Activated gamma-delta T cell (primary cell): ENCODE measurements around the gene ADCYAP1R1.

Experiments
- DNase-seq: peaks from one replicate; lab custom pipeline; 2025; lab: John Stamatoyannopoulos, UW

The ADCYAP1R1 gene

DNA sequence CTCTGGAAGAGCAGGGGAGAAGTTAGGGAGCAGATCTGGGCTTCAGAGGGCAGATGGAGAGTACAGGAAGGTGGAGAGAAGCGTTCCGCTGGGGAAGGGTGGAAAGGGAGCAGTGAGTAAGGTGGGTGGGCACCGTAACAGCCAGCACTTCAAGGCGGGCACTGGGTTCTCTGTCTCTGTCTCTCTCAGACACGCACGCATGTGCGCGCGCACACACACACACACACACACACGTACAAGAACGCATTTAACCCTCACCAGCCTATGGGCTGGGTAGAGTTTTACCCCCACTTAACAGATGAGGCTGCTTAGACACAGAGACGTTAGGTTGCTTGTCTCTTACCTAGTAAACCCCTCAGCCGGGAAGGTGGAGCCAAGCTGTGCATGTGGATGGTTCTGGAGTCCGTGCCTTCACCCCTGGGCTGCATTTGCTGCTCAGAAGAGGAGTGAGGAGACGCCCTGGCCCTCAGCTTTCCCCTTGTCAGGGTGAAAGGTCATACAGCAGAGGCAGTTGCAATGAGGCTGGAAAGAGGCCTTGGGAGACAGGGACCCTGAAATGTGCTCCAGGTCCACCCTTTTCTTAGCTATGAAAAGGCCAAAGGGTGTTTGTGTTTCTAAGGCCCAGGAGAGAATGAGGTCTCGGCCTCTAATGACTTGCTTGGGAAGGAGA, 16.0 kb downstream of the ADCYAP1R1 start:
- DNase-seq = no peak

DNA sequence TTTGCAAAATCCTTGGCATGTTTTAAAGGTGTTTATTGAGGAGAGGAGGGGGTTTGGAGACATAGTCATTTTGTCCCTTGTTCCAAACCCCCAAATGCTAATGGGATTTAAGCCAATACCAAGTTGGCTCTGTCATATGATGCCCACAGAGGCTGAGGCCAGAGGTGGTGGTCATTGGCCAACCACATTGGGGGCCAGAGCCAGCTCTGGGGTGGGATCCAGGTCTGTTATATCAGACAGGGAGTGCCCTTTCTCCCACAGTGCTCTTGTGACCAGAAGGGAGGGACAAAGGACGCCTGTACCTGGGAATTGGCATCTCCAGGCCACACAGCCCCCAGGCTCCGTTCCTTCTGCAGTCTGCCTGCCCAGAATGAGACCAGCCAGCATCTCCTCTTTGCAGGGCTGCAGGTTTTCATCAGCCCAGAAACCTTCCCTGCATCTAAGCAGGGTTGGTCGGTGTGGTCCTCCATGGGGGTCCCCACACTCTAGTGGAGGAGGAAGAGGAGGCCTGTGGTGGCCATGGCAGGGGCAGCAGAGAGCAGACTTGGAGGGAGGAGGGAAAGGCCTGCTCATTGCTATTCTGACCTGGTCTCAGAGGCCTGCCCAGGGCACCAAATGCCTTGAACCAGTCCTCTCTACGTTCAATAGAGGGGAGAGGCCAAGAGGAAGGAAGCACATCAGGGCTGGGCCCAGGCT, 17.9 kb downstream of the ADCYAP1R1 start:
- DNase-seq = no peak

DNA sequence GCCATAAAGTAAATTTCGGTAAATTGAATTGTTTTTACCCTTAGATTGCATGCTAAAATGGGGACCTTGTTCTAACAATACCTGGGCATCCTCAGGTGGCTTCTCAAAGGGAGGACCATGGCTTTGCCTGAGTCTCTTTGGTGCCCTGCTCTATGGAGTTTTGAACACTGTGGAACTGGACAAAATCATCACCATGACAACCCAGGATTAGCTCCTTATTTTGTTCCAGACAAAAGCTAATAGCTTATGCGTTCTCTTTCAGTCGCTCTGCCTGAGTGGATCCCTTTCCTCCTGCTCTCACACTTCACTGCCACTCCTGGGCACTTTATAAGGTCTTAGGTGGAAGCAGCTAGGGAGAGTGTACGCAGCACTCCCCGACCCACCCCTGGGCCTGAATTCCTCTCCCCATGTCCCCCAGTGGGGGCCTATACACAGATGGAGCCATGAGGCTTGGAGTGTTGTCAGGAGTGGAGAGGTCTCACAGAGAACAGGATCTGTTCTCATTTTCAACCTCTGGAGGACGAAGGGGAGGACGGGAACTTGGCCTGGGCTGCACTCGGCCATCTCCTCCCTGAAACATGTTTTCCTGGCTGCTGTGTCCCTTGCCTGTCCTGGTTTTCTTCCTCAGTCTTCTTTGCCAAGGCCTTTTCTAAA, 19.0 kb downstream of the ADCYAP1R1 start:
- DNase-seq = no peak

DNA sequence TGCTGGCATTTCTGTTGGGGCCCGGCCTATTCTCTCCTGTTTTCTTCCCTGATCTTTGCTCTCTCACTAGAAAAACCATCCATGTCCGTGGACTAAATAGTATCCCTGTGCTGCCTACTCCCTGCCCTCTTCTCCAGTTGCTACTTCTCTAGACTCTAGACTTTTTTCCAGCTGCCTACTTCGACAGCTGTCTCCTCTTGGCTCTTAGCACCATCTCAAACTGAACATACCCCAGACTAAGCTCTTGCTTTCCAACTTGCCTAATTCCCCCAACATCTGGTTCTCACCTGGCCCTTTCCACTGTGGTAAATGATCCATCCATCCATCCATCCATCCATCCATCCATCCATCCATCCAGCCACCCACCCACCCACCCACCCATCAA, 19.5 kb downstream of the ADCYAP1R1 start:
- no peak for DNase-seq

DNA sequence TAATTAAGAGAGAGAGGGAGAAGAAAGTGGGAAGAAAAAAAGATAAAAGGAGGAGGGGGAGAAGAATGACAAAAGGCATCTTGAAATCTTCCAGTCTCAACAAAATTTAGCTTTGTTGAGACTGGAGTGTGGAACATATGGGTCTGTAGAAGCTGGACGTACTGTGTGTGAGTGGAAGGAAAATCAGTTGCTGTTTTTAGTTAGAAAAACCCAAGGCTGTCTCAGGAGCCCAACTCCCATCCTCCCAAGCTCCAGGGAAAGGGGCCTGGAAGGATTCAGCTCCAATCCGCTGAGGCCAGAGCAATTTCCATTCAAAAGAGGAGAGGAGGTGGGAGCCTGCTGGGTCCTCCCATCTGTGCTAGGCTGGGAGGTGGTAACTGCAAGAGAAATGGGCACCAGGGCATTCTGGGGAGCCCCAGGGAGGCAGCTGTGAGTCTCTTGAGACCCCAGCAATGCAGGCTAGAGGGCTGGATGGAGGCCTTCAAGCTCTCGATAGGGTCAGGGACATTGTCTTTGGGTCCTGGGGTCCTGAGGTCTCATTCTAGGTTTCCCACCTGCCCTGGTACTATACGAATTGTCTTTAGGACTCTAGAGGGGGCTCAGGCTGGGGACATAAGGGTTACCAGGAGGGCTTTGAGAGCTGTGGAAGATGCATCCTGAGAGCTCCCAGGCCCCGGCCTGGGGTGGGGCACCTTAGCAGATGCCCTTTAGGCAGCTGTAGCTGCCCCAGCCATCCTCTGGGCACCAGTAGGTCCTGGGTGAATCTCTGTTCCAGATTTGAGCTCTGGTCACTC, 21.4 kb downstream of the ADCYAP1R1 start:
- DNase-seq = no peak

DNA sequence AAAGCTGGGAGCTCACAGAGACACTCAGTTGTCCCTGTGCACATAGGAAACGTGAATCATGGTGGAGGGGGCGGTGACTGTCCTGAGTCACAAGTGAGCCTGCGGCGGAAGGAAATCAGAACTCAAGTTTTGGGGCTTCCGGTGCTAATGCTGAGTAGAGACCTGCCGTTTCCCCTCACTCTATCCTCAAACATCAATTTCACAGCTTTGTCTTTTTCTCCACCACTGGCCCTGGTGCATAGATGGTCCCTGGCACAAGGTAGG, 21.9 kb downstream of the ADCYAP1R1 start:
- no peak for DNase-seq

DNA sequence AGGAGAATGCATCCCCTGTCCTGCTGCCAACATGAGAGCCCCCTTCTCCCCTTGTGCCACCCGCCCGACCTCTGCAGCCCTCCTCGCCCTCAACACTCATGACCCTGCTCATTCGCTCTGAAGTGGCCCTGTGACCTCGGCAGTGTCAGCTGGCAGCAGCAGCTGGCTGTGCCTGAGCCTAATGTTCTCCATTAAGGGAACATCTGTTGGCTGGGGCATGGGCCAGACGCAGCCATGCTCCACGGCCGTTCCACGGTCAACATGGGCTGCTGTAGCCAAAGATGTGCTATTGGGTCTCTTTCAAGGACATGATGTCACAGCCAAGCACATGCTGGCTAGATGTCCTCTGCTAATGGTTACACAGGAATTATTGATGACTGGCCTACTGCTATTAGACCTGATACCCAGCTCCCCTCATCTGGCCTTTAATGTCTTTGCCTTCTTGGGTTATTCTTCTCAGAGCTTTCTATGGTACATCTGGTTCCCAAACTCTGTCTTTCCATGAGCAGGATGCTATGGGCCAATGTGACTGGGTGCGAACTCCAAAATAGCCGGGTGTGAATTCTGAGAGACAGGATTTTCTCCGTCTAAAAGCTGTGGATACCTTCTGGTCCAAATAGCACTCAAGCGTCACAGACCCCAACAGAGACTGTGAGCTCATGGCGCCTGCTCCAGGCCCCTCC, 22.4 kb downstream of the ADCYAP1R1 start:
- DNase-seq = no peak

DNA sequence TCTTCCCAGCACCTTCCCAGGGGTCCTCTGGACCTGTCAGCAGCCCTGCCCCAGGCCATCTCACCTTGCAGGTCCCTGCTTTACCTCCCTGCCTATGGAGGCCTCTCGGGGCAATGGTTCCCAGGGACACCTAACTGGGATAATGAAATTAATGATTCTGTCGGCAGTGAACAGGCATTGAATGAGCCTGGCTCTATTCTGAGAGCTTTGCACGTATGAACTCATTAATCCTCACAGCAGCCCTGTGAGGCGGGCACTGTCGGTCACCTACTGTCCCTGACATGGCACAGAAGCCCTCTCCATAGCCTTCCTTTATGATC, 22.9 kb downstream of the ADCYAP1R1 start:
- no peak for DNase-seq

DNA sequence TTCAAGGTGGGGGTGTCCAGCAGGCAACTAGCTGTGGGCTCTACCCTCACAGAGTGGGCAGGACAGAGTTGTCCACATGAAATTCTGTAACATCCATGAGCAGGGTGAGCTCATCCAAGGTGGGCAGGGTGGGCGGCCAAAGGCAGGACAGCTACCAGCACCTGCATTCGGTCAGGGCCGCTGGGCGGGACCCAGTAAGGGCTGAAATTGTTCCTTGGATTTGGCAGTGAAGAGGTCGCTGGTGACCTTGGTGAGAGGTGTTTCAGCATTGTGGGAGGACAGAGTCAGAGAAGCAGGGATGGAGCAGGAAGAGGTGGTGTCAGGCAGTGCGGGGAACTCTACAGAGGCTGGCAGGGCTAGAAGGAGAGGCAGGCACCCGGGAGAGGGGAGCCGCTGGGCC, 23.9 kb downstream of the ADCYAP1R1 start:
- no peak for DNase-seq

DNA sequence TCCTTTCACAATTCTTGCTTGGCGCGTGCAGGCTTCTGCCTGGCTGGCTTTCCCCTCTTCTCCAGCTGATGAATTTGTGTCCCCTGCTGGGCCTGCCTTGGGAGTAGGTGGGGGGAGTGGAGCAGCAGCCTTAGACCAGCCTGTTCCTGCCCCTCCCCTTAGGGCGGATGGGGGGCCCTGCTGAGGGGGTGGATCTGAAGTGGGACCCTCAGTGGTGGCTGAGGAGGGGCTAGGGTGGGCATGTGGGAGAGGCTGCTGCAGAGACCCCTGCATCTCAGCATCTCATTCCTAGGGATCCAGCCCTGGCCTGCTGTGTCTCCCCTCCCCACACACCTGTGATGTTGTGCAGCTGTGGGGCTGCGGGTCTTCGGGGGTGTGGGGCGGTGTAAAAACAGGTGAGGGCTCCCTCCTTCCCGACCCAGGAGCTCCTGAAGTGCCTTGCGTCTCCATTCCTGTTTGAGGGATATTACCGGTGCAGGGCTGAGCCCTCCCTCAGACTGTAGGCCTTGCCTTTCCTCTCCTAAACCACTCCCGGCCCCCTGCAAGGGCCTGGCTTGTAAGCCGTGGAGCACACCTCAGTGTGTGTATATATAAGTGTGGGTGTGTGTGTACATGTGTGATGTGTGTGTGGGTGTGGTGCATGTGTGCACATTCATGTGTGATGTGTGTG, 24.7 kb downstream of the ADCYAP1R1 start:
- no peak for DNase-seq

DNA sequence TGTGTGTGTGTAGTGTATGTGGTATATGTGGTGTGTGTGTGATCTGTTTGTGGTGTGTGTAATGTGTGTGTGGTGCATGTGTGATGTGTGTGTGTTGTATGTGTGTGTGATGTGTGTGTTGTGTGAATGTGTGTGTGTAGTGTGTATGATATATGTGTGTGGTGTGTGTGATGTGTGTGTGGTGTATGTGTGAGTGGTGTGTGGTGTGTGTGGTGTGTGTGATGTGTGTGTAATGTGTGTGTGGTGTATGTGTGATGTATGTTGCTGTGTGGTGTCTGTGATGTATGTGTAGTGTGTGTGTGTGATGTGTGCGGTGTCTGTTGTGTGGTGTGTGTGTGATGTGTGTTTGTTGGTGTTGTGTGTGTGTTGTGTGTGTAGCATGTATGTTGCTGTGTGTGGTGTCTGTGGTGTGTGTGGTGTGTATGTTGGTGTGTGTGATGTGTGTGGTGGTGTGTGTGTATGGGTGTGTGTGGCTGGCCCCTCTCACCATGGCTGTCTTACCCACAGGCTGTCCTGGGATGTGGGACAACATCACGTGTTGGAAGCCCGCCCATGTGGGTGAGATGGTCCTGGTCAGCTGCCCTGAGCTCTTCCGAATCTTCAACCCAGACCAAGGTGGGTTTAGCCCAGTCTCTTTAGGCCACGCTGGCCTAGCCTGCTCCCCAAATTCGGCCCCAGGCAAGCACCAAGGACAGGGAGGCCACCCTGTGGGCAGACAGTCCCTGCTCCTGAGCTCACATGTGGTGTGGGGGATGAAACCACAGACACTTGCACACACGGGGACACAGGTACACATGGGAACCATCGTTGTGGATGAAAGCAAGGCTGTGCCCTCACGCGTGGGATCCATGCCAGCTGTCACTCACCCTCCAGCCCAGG, 25.6 kb downstream of the ADCYAP1R1 start:
- DNase-seq = no peak

DNA sequence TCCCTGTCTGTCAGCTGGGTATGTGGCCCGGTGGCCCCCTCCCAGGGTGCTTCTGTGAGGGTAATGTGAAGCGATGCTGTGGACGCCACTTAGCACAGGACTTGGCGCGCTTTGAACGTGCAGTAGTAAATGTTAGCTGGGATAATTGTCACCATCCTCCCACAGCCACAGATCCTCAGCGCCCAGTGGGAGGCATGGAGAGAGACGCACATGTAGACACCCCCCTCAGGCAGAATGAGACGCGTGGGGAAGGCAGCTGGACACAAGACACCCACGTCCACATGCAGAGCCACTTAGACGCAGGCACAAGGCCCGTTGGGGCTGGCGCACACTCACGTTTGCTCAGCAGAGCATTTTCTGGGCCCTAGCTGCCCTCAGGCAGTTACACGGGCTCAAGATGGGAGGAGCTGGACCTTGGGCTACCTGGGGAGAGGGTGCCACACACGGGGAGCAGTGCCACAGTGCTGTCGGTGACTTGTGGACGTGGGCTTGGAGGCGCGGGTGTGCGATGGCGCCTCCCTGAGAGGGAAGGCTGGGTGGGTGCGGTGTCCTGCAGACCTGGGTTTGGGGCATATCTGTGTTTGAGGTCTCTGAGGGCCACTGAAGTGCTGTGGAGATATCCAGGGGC, 26.4 kb downstream of the ADCYAP1R1 start:
- no peak for DNase-seq

DNA sequence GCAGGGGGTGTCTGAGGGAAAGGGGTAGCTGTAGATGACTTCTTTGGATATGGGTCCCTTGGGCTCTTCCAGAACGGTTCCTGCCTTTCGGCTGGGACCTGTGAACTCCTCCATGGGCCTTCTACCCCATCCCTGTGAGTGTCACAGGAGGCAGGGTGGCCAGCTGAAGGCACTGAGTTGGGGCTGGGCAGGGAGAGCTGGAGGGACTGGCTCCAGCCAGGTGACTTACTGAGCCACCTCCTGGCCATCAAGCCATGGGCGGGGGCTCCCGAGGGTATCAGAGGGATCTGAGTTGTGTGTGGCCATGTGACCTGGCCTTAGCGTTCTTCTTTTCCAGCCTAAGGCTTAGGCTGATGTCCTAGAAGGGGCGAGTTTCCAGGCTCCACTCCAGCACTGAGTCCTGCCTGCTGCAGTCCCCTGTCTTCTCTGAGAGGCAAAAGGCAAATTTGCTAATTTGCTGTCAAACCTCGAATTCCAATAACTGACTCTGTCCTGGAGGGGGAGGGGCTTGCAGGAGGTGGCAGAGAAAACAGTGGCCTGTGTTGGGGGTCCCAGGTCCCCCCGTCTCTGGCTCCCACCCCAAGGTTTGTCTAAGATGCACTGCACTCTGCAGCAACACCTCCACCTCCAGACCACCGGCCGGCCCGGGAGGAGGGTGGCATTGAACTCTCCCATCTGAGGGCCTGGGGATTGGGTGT, 27.2 kb downstream of the ADCYAP1R1 start:
- DNase-seq = no peak

DNA sequence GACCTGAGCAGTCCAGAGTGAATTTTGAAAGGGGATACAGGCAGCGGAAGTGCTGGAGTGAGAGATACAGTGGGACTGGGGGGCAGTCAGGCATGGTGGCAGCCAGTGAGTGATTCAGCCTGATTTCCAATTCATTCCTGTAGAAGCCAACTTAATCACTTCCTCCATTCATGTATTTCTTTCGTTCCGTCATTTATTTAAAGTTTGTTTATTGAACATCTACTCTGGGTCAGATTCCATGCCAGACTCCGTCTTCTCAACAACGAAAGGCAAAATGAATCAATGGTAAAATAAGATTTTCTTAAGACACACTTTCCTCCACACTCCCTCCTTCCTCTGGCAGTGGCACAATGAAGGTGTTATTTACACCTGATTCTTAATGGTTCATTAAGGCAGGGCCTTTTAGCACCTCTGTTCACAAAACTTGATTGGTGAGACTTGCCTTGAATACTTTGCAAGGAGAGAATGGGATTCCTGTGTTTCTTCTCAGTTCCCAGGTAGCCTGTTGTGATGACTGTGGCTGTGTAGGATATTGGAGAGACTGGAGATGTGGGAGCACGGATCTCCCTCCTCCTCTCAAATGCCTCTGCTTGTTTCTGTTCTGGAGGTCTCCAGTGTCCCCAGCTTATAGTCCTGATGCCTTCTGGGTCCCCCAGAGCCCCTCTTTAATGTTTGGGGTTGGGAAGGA, 27.9 kb downstream of the ADCYAP1R1 start:
- DNase-seq = no peak

DNA sequence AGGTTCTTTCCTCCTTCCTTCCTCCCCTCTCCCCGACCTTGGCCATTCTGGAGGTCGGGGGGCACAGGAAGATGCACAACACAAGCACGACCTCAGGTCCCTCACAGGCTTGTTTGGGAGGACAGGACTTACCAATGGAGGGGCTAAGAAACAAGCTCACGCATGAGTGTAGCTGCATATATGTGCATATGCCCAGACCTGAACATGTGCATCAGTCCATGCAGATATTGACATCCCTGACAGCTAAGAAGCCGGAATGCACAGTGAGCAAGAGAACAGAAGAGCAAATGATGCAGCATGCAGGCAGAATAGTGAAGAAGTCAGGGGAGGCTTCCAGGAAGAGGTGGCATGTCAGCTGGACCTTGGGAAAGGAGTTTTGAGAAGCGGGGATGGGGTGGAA, 28.7 kb downstream of the ADCYAP1R1 start:
- no peak for DNase-seq

DNA sequence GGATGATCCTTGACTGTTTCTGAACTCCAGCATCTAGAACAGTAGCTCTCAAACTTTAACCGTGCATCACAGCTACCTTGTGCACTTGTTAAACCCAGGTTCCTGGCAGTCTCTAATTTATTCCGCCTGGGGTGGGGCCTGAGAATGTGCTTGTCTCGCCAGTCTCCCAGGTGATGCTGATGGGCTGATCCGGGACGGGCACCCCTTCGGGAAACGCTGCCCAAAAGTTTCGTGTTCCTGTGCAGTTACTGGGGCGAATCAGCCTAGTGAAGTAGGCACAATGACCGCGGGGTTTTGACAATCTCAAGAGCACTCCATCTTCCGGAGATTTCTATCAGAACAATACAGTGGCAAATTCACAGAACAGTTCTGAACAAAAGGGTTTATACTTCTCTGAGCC, 29.9 kb downstream of the ADCYAP1R1 start:
- DNase-seq = no peak

DNA sequence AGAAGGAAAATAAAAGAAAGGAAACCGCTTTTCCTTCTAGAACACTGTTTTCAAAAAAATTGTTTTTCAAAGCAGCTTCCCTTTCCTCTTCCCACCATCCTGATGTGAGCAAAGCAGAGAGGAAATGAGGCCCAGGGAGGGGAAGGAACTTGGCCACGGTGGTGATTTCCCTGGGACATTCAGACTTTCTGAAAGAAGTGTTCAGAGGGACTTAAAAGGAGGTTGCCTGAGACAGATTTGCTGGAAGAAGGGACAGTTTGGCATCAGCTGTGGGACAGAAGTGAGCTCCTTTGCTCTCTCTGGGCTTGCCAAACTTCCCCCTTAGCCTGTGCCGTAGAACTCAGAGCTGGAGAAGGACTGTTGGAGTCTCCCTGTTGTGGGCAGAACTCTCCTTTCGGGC, 30.3 kb downstream of the ADCYAP1R1 start:
- no peak for DNase-seq

DNA sequence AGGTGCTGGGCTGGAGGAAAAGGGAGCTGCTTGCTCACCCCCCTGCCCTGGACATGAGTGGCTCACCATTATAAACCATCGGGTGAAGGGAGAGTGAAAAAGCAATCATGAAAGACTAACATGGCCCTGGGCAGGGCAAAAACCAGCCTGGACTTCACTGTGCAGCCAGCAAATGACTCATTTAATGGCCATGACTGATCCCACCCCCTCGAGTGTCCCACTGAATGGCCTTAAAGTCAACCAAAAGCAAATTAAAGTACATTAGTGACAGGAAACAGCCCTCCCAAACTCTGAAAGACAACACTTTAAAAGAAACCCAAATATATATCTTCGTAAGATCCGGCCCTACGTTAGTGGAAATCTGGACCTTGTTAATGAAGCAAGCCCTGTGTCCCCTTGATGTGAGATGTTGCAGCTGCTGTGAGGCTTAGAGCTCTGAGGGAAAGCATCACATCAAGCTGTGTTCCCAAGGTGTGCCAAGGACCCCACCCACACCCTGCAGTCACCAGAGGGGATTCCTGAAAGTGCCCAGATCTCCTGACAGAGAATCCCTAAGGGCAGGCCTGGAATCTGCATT, 31.2 kb downstream of the ADCYAP1R1 start:
- DNase-seq = no peak

DNA sequence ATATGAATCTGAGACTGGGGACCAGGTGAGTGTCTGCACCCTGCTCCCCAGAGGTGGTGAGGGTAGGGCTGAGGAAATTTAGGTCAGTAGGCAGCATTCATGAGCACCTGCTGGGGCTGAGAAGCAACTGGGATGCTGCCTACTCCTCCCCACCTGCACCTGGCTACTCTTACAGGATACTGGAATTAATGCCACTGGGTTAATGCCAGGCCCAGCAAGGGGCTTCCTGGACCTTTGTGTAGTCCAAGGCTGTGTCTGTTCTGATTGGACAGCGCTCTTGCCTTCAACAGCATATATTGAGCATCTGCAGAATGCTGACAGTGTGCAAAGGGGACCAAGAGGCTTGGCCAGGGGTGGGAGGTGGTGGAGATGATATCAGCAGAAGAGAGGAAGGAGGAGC, 32.1 kb downstream of the ADCYAP1R1 start:
- DNase-seq = no peak
